ENCODE data around the gene ZNF574. TPM values are rescaled to one million over a fixed set of nuclear protein-coding genes. Genes with fewer than 3 reads are reported as not detected.
"Not testable (repeated sequence)": the region's sequence is repeated elsewhere in the genome, so short reads cannot be mapped to it uniquely, and the experiment has no call there.

The ZNF574 gene, protein sequence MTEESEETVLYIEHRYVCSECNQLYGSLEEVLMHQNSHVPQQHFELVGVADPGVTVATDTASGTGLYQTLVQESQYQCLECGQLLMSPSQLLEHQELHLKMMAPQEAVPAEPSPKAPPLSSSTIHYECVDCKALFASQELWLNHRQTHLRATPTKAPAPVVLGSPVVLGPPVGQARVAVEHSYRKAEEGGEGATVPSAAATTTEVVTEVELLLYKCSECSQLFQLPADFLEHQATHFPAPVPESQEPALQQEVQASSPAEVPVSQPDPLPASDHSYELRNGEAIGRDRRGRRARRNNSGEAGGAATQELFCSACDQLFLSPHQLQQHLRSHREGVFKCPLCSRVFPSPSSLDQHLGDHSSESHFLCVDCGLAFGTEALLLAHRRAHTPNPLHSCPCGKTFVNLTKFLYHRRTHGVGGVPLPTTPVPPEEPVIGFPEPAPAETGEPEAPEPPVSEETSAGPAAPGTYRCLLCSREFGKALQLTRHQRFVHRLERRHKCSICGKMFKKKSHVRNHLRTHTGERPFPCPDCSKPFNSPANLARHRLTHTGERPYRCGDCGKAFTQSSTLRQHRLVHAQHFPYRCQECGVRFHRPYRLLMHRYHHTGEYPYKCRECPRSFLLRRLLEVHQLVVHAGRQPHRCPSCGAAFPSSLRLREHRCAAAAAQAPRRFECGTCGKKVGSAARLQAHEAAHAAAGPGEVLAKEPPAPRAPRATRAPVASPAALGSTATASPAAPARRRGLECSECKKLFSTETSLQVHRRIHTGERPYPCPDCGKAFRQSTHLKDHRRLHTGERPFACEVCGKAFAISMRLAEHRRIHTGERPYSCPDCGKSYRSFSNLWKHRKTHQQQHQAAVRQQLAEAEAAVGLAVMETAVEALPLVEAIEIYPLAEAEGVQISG
- 18.0 TPM for polyA plus RNA-seq (2013, experiment 1 of 2)
- polyA plus RNA-seq (2013, experiment 2 of 2): 13.7 TPM

DNA sequence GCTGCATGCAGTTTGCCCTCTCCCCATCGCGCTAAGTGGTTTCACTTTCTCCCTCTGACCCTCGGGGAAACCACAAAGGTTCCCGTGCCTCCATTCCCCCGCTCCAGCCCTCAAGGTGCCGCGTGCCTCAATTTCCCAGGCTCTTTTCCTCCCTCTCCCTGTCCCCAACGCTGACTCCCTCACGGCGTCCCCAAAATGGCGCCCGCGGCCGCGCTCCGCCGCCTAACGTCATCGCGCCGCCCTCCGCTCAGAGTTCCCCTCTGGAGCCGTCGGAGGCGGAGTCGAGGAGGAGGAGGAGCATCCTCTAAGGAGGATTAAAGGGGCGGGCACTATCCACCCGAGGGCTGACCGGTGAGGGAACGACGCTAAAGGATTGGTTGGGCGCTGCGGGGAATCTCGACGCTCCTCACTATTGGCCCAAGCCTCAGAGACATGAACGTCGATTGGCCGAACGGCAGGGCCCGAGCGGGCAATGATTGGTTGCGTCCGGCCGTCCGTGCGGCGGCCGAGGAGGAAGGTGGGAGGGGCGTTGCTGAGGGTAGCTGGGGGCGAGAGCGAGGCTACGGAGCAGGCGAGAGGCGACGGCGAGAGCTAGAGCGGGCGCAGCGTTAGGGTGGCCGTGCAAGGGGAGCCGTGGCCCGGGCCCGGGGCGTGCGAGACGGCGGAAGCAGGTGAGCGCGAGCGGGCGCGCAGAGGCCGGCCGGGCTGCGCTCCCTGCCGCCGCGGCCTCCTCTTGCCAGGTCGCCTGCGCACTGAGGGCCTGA lies at the start of gene ZNF574:
ZNF574 (plus strand) TSS at position 551 of the 764 bp plus-strand sequence. CDS start 2,441 bp downstream, outside the sequence.
- H3K27ac ChIP-seq (ENCODE audit: low read depth, low read length, severe bottlenecking): peak within 1 kb of the TSS; percentile 97
- WGBS, 2 experiments (ENCODE audit: insufficient coverage in 2 of 2): 0 to 1% methylated on average over 30 to 63 of the region's 80 CpGs
- peak within 1 kb of the TSS; percentile 91 for H3K4me3 ChIP-seq (ENCODE audit: extremely low read depth, insufficient read depth, low read length, poor library complexity, severe bottlenecking)
- peaks cover 33% of the 10 kb centered on the region for H3K36me3 ChIP-seq (ENCODE audit: control insufficient read depth, insufficient read depth, low read length)
- H3K9me3 ChIP-seq (ENCODE audit: control insufficient read depth, low read length): no peaks in the 10 kb centered on the region
- H3K4me1 ChIP-seq (ENCODE audit: control insufficient read depth, insufficient read depth, low read length, poor library complexity, severe bottlenecking): peaks cover 28% of the 10 kb centered on the region

DNA sequence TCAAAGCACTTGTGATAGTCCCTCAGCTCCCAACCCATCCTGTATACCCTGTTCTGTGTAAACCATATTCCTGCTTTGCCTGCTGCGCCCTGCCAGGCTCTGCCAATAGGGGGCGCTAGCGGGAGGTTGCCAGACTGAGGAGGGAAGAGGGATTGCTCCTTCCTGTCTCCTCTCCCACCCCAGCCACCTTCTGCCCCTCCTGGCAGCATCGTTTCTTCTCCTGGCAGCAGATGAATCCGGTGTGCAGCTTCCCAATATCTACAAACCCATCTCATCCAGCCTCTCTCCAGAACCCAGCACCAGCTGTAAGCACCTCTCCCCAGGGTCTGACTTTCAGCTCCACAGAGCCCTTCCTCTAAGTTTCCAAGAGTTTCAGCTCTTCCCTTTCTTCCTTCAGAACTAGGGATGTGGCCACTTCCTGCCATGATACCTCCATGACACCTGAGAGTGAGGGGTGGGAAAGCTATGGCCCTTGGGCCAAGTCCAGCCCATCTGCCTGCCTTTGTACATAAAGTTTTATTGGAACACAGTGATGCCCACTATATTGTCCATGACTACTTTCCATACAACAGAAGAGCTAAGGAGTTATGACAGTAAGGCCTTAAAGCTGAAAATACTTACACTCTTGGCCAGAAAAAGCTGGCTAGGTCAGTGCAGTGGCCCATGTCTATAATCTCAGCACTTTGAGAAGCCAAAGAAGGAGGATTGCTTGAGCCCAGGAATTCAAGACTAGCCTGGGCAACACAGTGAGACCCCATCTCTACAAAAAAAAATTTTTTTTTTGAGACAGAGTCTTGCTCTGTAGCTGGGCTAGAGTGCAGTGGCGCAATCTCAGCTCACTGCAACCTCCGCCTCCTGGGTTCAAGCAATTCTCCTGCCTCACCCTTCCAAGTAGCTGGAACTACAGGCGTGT lies 47.4 kb upstream of the ZNF574 start:
- Histone ChIP-seq H3K9me3 (ENCODE audit: control insufficient read depth, low read length) (no peaks in the 10 kb centered on the region), H3K27ac (ENCODE audit: low read depth, low read length, severe bottlenecking) (no peak overlapping the region), H3K4me1 (ENCODE audit: control insufficient read depth, insufficient read depth, low read length, poor library complexity, severe bottlenecking) (no peaks in the 10 kb centered on the region), H3K4me3 (ENCODE audit: extremely low read depth, insufficient read depth, low read length, poor library complexity, severe bottlenecking) (no peak overlapping the region), H3K36me3 (ENCODE audit: control insufficient read depth, insufficient read depth, low read length) (no peaks in the 10 kb centered on the region)
- WGBS, 2 experiments (ENCODE audit: insufficient coverage in 2 of 2): 62 to 67% methylated on average over 5 to 8 of the region's 8 CpGs

DNA sequence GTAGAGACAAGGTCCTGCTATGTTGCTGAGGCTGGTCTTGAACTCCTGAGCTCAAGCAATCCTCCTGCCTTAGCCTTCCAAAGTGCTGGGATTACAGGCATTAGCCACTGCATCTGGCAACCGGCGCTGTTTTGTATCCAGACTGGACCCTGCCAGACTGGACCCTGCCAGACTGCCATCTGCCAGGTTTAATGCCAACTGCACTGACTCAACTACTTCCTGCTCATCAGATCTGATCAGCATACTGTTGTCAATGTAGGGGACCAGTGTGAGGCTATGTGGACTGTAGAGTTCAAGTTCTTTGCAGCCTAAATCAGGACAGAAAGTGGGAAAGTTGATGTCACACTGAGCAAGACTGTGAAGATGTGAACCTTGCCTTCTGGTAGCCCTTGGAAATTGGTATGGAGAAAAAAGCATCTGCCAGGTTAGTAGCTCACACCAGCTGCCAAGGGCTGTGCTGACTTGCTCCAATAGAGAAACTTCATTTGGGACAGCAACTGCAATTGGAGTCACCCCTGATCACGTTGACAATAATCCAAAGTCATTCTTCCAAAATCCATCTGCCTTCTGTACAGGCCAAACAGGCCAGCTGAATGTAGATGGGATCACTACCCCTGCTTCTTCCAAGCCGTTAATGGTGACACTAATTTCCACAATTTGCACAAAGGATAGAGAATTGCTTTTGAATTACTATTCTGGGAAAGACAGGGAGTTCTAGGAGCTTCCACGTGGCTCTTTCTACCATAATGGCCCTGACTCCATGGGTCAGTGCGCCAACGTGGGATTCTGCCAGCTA lies 45.1 kb upstream of the ZNF574 start:
- Histone ChIP-seq H3K4me1 (ENCODE audit: control insufficient read depth, insufficient read depth, low read length, poor library complexity, severe bottlenecking) (peaks cover 2% of the 10 kb centered on the region), H3K27ac (ENCODE audit: low read depth, low read length, severe bottlenecking) (no peak overlapping the region), H3K36me3 (ENCODE audit: control insufficient read depth, insufficient read depth, low read length) (no peaks in the 10 kb centered on the region), H3K9me3 (ENCODE audit: control insufficient read depth, low read length) (no peaks in the 10 kb centered on the region), H3K4me3 (ENCODE audit: extremely low read depth, insufficient read depth, low read length, poor library complexity, severe bottlenecking) (no peak overlapping the region)
- WGBS, 2 experiments (ENCODE audit: insufficient coverage in 2 of 2): 87 to 95% methylated on average over 6 of the region's 7 CpGs

DNA sequence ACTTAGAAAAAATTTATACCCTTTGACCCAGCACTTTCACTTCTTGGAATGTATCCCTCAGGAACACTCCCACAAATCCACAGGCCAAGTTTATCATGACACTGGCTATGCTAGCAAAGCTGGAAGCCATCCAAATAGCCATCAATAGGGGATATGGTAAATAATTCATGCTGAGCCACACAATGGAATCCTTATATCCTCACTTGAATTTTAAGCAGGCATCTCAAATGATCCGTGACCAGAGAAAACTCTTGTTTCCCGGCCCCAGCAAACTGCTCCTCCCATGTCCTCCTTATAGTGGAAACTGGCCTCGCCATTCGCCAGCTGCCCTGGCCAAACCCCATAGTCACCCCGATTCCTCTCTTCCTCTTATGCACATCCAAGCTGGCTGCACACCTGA lies 43.5 kb upstream of the ZNF574 start:
- peaks cover 3% of the 10 kb centered on the region for H3K36me3 ChIP-seq (ENCODE audit: control insufficient read depth, insufficient read depth, low read length)
- 49 to 71% methylated on average over 4 to 5 of the region's 5 CpGs for WGBS, 2 experiments (ENCODE audit: insufficient coverage in 2 of 2)
- H3K4me3 ChIP-seq (ENCODE audit: extremely low read depth, insufficient read depth, low read length, poor library complexity, severe bottlenecking): no peak overlapping the region

DNA sequence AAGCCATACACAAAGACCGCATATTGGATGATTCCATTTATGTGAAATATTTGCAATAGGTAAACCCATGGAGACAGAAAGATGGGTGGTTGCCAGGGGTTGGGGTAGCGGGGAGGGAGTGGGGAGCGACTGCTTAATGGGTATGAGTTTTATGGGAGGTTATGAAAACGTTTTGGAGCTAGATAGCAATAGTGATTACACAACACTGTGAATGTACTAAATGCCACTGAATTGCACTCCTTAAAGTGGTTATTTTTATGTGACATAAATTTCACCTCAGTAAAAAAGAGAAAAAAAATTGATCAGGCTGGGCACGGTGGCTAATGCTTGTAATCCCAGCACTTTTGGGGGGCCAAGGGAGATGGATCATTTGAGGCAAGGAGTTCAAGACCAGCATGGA lies 42.6 kb upstream of the ZNF574 start:
- Histone ChIP-seq H3K4me1 (ENCODE audit: control insufficient read depth, insufficient read depth, low read length, poor library complexity, severe bottlenecking) (peaks cover 2% of the 10 kb centered on the region), H3K9me3 (ENCODE audit: control insufficient read depth, low read length) (no peaks in the 10 kb centered on the region), H3K36me3 (ENCODE audit: control insufficient read depth, insufficient read depth, low read length) (peaks cover 3% of the 10 kb centered on the region), H3K27ac (ENCODE audit: low read depth, low read length, severe bottlenecking) (no peak overlapping the region), H3K4me3 (ENCODE audit: extremely low read depth, insufficient read depth, low read length, poor library complexity, severe bottlenecking) (no peak overlapping the region)
- 93 to 98% methylated on average over 4 of the region's 5 CpGs for WGBS, 2 experiments (ENCODE audit: insufficient coverage in 2 of 2)

More for the DNA sequence above, 43.5 kb upstream of the ZNF574 start:
- Histone ChIP-seq H3K4me1 (ENCODE audit: control insufficient read depth, insufficient read depth, low read length, poor library complexity, severe bottlenecking) (peaks cover 2% of the 10 kb centered on the region), H3K27ac (ENCODE audit: low read depth, low read length, severe bottlenecking) (no peak overlapping the region), H3K9me3 (ENCODE audit: control insufficient read depth, low read length) (no peaks in the 10 kb centered on the region)

DNA sequence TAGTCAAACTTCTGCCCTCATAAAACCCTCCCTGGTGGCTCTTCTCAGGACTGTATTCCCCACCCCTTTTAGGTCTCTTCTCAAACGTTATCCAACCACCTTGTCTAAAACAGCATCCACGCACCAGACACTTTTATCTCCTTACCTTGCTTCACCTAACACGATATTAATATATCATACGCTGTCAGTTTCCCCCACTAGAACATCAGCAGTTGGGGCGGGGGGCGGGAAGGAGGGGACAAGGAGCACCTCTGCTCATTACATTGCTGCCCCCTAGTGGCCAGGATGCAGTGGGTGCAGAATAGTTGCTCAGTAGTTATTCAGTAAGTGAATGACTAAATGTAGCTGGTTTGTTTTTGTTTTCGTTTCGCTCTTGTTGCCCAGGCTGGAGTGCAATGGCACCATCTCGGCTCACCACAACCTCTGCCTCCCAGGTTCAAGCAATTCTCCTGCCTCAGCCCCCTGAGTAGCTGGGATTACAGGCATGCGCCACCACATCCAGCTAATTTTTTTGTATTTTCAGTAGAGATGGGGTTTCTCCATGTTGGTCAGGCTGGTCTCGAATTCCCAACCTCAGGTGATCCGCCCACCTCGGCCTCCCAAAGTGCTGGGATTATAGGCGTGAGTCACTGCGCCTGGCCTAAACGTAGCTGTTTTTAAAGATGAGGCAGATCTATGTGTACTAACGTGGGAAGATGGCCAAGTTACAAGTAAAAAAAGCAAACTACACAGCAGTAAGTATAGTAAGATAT lies 41.1 kb upstream of the ZNF574 start:
- H3K4me1 ChIP-seq (ENCODE audit: control insufficient read depth, insufficient read depth, low read length, poor library complexity, severe bottlenecking); H3K4me3 ChIP-seq (ENCODE audit: extremely low read depth, insufficient read depth, low read length, poor library complexity, severe bottlenecking); H3K9me3 ChIP-seq (ENCODE audit: control insufficient read depth, low read length); H3K36me3 ChIP-seq (ENCODE audit: control insufficient read depth, insufficient read depth, low read length); H3K27ac ChIP-seq (ENCODE audit: low read depth, low read length, severe bottlenecking): not testable (repeated sequence)
- 54 to 64% methylated on average over 8 to 15 of the region's 17 CpGs for whole genome bisulfite sequencing, 2 experiments (ENCODE audit: insufficient coverage in 2 of 2)

DNA sequence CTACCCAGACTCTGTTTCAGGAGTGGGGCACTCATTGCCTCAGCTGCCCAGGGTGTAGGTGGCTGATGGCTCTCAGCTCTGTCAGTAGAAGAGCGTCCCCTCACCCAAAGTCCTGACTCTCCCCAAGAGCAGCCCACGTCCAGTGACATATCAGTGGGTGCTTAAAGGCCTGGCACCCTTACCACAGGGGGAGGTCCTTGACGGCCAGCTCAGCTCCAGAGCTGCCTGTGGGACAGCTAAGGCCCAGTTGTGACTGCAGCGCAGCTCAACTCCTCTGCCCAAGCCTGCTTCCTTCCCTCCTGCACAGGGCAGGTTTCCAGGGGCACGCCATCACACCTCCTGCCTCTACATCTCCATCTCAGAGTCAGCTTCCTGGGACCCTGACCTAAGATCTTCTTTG lies 38.3 kb upstream of the ZNF574 start:
- 86 to 91% methylated on average over 4 to 5 of the region's 5 CpGs for WGBS, 2 experiments (ENCODE audit: insufficient coverage in 2 of 2)
- peaks cover 6% of the 10 kb centered on the region for H3K36me3 ChIP-seq (ENCODE audit: control insufficient read depth, insufficient read depth, low read length)

DNA sequence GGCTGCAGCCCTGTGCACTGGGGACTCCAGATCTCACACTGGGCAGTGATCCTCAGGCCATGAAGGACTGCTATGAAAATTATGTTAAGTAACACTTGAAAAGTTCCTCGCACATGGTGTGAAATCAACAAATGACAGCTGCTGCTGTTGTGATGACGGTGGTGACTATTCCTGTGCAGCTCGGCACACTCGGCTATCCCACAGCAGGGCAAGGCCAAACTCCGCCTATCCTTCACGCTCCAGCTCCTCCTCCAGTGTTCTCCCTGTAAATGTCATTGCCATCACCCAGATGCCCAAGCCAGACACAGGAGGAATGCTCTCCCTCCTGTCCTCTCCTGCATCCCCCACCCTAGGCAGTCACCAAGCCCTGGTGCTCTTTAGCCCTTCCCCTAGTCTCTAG lies 37.3 kb upstream of the ZNF574 start:
- Histone ChIP-seq H3K36me3 (ENCODE audit: control insufficient read depth, insufficient read depth, low read length) (peaks cover 6% of the 10 kb centered on the region), H3K9me3 (ENCODE audit: control insufficient read depth, low read length) (no peaks in the 10 kb centered on the region), H3K27ac (ENCODE audit: low read depth, low read length, severe bottlenecking) (no peak overlapping the region), H3K4me1 (ENCODE audit: control insufficient read depth, insufficient read depth, low read length, poor library complexity, severe bottlenecking) (peaks cover 2% of the 10 kb centered on the region), H3K4me3 (ENCODE audit: extremely low read depth, insufficient read depth, low read length, poor library complexity, severe bottlenecking) (no peak overlapping the region)
- WGBS, 2 experiments (ENCODE audit: insufficient coverage in 2 of 2): 93 to 95% methylated on average over 5 to 6 of the region's 6 CpGs

More for the DNA sequence above, 38.3 kb upstream of the ZNF574 start:
- Histone ChIP-seq H3K4me1 (ENCODE audit: control insufficient read depth, insufficient read depth, low read length, poor library complexity, severe bottlenecking) (peaks cover 2% of the 10 kb centered on the region), H3K27ac (ENCODE audit: low read depth, low read length, severe bottlenecking) (no peak overlapping the region), H3K9me3 (ENCODE audit: control insufficient read depth, low read length) (no peaks in the 10 kb centered on the region), H3K4me3 (ENCODE audit: extremely low read depth, insufficient read depth, low read length, poor library complexity, severe bottlenecking) (no peak overlapping the region)

DNA sequence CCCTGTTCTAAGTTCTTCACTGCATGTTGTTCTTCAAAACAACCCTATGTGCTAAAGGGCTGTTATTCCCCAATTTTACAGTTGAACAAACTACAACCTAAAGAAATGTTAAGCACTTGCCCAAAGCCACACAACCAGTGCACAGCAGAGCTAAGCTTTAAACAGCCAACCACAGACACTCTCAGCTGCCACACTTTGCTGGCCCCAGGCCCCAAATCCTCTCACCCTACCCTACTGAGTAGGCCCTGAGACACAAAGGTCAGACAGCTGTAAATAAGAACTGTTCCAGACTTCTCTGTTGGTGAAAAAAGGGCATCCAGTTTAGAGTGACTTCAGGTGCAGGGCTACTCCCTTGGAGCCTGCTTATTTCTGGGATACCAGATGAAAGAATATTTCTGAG lies 35.9 kb upstream of the ZNF574 start:
- Histone ChIP-seq H3K4me1 (ENCODE audit: control insufficient read depth, insufficient read depth, low read length, poor library complexity, severe bottlenecking) (no peaks in the 10 kb centered on the region), H3K9me3 (ENCODE audit: control insufficient read depth, low read length) (no peaks in the 10 kb centered on the region), H3K36me3 (ENCODE audit: control insufficient read depth, insufficient read depth, low read length) (peaks cover 6% of the 10 kb centered on the region), H3K4me3 (ENCODE audit: extremely low read depth, insufficient read depth, low read length, poor library complexity, severe bottlenecking) (no peak overlapping the region), H3K27ac (ENCODE audit: low read depth, low read length, severe bottlenecking) (no peak overlapping the region)

Data from mesodermal cell (in vitro differentiated cells).